ENCODE results near the gene SGMS1.

SGMS1 gene

GRCh38 chr10:50561816-50562215 lies 61.9 kb downstream of the SGMS1 start:
- peak; percentile 59 for TF ChIP-seq CTCF (conservative IDR thresholded peaks at IDR 0.05; ENCODE audit: low read length)
- DNase-seq (ENCODE audit: low read depth): no peak
- no peak overlapping the region for H3K4me3 ChIP-seq (ENCODE audit: low read length)

GRCh38 chr10:50561266-50561665 lies 62.5 kb downstream of the SGMS1 start:
- no peak overlapping the region for H3K4me3 ChIP-seq (ENCODE audit: low read length)
- DNase-seq (ENCODE audit: low read depth): peak; percentile 99
- no peak for TF ChIP-seq CTCF (conservative IDR thresholded peaks at IDR 0.05; ENCODE audit: low read length)

DNA sequence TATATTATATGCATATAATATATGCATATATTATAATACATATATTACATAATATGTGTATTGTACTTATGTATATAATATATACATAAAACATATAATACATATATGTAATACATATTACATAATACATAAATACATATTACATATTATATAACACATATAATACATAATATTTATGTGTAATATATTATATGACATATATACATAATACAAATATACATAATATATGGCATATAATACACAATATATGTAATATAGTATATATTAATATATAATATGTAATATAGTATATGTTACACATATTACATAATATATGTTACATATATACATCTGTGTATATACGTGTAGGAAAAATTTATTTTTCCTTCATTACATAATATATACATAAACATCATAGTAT lies 63.4 kb downstream of the SGMS1 start:
- no peak for TF ChIP-seq CTCF (conservative IDR thresholded peaks at IDR 0.05; ENCODE audit: low read length)
- H3K4me3 ChIP-seq (ENCODE audit: low read length): no peak overlapping the region
- DNase-seq (ENCODE audit: low read depth): no peak

DNA sequence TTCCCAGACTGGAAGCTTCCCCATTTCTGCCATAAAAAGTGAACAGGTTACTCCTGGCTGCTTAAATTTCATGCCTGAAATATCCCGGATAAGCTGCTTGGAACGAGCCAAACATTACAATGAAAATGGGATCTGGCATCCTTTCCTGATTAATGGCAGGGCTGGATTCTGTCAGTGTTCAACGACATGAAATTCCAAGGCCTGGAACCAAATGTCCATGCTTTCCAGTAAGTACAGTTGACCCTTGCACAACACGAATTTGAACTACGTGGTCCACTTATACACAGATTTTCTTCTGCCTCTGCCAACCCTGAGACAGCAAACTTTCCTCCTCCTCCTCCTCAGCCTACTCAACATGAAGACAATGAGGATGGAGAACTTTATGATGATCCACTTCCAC lies 65.4 kb downstream of the SGMS1 start:
- H3K4me3 ChIP-seq (ENCODE audit: low read length): no peak overlapping the region
- TF ChIP-seq CTCF (conservative IDR thresholded peaks at IDR 0.05; ENCODE audit: low read length): no peak
- DNase-seq (ENCODE audit: low read depth): peak; percentile 81

DNA sequence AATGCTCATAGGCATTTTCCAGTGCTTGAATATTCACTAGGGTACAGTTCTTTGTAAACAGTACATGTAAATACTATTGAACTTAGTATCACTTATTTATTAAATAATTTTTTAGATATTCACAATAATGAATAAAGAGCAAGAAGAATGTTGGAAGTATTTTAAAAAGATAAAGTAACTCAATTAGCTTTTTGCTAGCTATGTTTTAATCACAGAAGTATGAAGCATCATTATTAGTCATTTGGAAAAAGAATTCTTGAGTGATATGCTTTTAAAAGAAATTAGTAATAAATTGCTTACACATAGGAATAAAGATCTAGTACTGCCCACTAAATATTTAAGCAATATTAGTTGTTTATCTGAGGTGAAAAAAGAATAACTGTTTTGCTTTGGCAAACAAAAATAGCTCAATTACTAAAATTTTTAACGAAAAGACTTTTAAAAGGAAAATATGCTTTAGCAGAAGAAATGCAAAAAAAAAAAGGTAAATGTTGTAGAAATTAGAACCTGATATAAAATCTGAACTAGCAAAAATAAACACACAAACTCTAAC lies 66.5 kb downstream of the SGMS1 start:
- H3K4me3 ChIP-seq (ENCODE audit: low read length): no peak overlapping the region
- DNase-seq (ENCODE audit: low read depth): no peak
- TF ChIP-seq CTCF (conservative IDR thresholded peaks at IDR 0.05; ENCODE audit: low read length): no peak

- TF ChIP-seq CTCF (conservative IDR thresholded peaks at IDR 0.05; ENCODE audit: low read length): no peak
- DNase-seq (ENCODE audit: low read depth): no peak
- no peak overlapping the region for H3K4me3 ChIP-seq (ENCODE audit: low read length)
Measured at GRCh38 chr10:50556237-50557120, 67.3 kb downstream of the SGMS1 start.
